ENCODE data around the gene SPINK13.

DNA sequence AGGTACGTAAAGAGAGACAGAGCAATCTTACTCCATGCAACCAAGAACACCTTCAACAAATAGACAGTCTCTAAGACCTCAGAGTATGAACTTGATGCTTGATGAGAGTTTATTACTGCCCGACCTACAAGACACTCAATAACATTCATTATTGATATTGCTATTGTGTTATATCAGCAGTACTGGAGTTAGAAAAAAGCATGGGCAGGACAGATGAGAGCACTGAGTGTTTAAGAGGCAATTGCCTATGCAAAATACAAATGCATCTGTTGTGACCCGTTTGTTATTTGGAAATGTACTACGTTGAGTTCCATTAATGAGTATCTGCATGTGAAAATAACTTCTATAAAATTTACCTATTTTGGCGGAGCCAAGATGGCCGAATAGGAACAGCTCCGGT, 38.4 kb upstream of the SPINK13 start:
- TF ChIP-seq, protein P1, sequence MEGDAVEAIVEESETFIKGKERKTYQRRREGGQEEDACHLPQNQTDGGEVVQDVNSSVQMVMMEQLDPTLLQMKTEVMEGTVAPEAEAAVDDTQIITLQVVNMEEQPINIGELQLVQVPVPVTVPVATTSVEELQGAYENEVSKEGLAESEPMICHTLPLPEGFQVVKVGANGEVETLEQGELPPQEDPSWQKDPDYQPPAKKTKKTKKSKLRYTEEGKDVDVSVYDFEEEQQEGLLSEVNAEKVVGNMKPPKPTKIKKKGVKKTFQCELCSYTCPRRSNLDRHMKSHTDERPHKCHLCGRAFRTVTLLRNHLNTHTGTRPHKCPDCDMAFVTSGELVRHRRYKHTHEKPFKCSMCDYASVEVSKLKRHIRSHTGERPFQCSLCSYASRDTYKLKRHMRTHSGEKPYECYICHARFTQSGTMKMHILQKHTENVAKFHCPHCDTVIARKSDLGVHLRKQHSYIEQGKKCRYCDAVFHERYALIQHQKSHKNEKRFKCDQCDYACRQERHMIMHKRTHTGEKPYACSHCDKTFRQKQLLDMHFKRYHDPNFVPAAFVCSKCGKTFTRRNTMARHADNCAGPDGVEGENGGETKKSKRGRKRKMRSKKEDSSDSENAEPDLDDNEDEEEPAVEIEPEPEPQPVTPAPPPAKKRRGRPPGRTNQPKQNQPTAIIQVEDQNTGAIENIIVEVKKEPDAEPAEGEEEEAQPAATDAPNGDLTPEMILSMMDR (IDR thresholded peaks at IDR 0.05 in 4 of 5, conservative IDR thresholded peaks at IDR 0.05 in 1 of 5): no peak
- no peak for TF ChIP-seq POLR2A (IDR thresholded peaks at IDR 0.05)

Data from gastrocnemius medialis (tissue), 4 donors.